Upper lobe of left lung (tissue), 6 donors: Measurements from ENCODE around the gene DMXL1. TPM values are rescaled to one million over a fixed set of nuclear protein-coding genes. Genes with fewer than 3 reads are reported as not detected.

ENCODE experiments used
- ATAC-seq, 2 donors: fragments of 200-7000 bp; cut with Tn5 transposase; one replicate each; pipeline ENCODE4 v1.9.1; 2022; ENCODE audit warnings: mild to moderate bottlenecking in 2 of 2, moderate library complexity in 2 of 2; ENCODE audit not compliant: low FRiP score in 2 of 2
- DNase-seq, 2 donors: peaks; one replicate each; pipeline ENCODE4 v3.0.0-alpha.2; 2019 to 2020
- H3K27ac ChIP-seq, 4 donors: fragments of 200-600 bp; sonication (generic); one replicate each; pipeline ENCODE4 v1.5.1; 2016 to 2019
- H3K27me3 ChIP-seq, 4 donors: fragments of 200-600 bp; sonication (generic); one replicate each; pipeline ENCODE4 v1.5.1; 2017 to 2019
- H3K36me3 ChIP-seq, 4 donors: fragments of 200-600 bp; sonication (generic); one replicate each; pipeline ENCODE4 v1.5.1; 2016 to 2019
- H3K4me1 ChIP-seq, 4 donors: fragments of 200-600 bp; sonication (generic); one replicate each; pipeline ENCODE4 v1.5.1; 2018 to 2019
- H3K4me3 ChIP-seq, 4 donors: fragments of 200-600 bp; sonication (generic); one replicate each; pipeline ENCODE4 v1.5.1; 2017 to 2019; ENCODE audit warnings: mild to moderate bottlenecking in 2 of 4, moderate library complexity in 1 of 4
- H3K9me3 ChIP-seq, 4 donors: fragments of 200-600 bp; sonication (generic); one replicate each; pipeline ENCODE4 v1.5.1; 2018 to 2019
- CTCF ChIP-seq, 6 experiments: fragments of 450-650 bp in 4 of 6; fragments of 200-600 bp in 2 of 6; sonication (generic) in 2 of 6; IDR thresholded peaks; one replicate each; pipeline ENCODE4 v1.5.1; 2016 to 2019; ENCODE audit warnings: antibody characterized with exemption in 6 of 6
- EP300 ChIP-seq, 4 donors: sonication (generic); formaldehyde crosslinking; IDR thresholded peaks; one replicate each; pipeline ENCODE4 v1.5.1; 2017; ENCODE audit warnings: antibody characterized with exemption in 4 of 4, control low read depth in 2 of 4
- POLR2A ChIP-seq, 4 donors: fragments of 450-650 bp; IDR thresholded peaks; one replicate each; pipeline ENCODE4 v1.5.1; 2016 to 2017; ENCODE audit warnings: antibody characterized with exemption in 4 of 4, mild to moderate bottlenecking in 2 of 4
- POLR2AphosphoS5 ChIP-seq, 2 donors: sonication (generic); formaldehyde crosslinking; IDR thresholded peaks; one replicate each; pipeline ENCODE4 v1.5.1; 2017; ENCODE audit warnings: antibody characterized with exemption in 2 of 2
- WGBS, 2 donors: methylation state at CpG; one replicate each; pipeline ENCODE4 v1.1.5; 2017 to 2018; 5-methylcytosine and 5-hydroxymethylcytosine counted together
- total RNA-seq, 6 donors: library from RNA; depleted of rRNA in 4 of 6; stranded (reverse); fragments of >200 nt in 4 of 6; gene quantifications; one replicate each; pipeline versions ENCODE4 v1.1.0 to v1.2.1, GENCODE V29; 2016 to 2021
- donor health status: DM: no; HTN: no; CAD: no; lungs with moderate emphysema.
- donor health status: DM: no; HTN: yes; CAD: no; lungs with severe emphysema.

The DMXL1 gene
- total RNA-seq, 6 donors from 2014 or later: 37.7 to 102 (median 52.9) TPM

GRCh38 chr5:119032656-119033055 lies 38.2 kb upstream of the DMXL1 start:
- no peak for DNase-seq
- H3K27ac ChIP-seq: peak overlapping the region in 1 of 4 donors; percentile 23
- no peaks in the 10 kb centered on the region for H3K27me3 ChIP-seq
- ATAC-seq: peak in 1 of 2 donors; percentile 49
- no peak overlapping the region for H3K4me3 ChIP-seq
- no peaks in the 10 kb centered on the region for H3K4me1 ChIP-seq
- H3K36me3 ChIP-seq: no peaks in the 10 kb centered on the region
- no peaks in the 10 kb centered on the region for H3K9me3 ChIP-seq
- TF ChIP-seq CTCF (IDR thresholded peaks at IDR 0.05) (no peak), POLR2AphosphoS5 (IDR thresholded peaks at IDR 0.05) (no peak), EP300 (IDR thresholded peaks at IDR 0.05) (no peak), POLR2A (IDR thresholded peaks at IDR 0.05) (peak in 1 of 4 donors; percentile 12)
- 80 to 81% methylated on average over 3 of the region's 3 CpGs for WGBS, 2 donors

- Histone ChIP-seq H3K4me3 (no peak overlapping the region), H3K9me3 (no peaks in the 10 kb centered on the region), H3K4me1 (no peaks in the 10 kb centered on the region), H3K27me3 (no peaks in the 10 kb centered on the region), H3K36me3 (no peaks in the 10 kb centered on the region), H3K27ac (no peak overlapping the region)
- DNase-seq: no peak
- TF ChIP-seq POLR2A (IDR thresholded peaks at IDR 0.05) (no peak), POLR2AphosphoS5 (IDR thresholded peaks at IDR 0.05) (no peak), CTCF (IDR thresholded peaks at IDR 0.05) (no peak), EP300 (IDR thresholded peaks at IDR 0.05) (no peak)
- WGBS, 2 donors: 81 to 92% methylated on average over 3 of the region's 3 CpGs
- ATAC-seq: no peak
Observed at GRCh38 chr5:119033135-119033534, 37.8 kb upstream of the DMXL1 start.

- ATAC-seq (no peak), DNase-seq (no peak)
- Histone ChIP-seq H3K4me1 (no peaks in the 10 kb centered on the region), H3K27me3 (no peaks in the 10 kb centered on the region), H3K9me3 (no peaks in the 10 kb centered on the region), H3K36me3 (no peaks in the 10 kb centered on the region), H3K27ac (no peak overlapping the region), H3K4me3 (no peak overlapping the region)
- TF ChIP-seq CTCF (IDR thresholded peaks at IDR 0.05) (no peak), POLR2A (IDR thresholded peaks at IDR 0.05) (no peak), POLR2AphosphoS5 (IDR thresholded peaks at IDR 0.05) (no peak), EP300 (IDR thresholded peaks at IDR 0.05) (no peak)
- 88 to 94% methylated on average over 8 of the region's 8 CpGs for WGBS, 2 donors
Observed at GRCh38 chr5:119036101-119036762, 34.7 kb upstream of the DMXL1 start.

DNA sequence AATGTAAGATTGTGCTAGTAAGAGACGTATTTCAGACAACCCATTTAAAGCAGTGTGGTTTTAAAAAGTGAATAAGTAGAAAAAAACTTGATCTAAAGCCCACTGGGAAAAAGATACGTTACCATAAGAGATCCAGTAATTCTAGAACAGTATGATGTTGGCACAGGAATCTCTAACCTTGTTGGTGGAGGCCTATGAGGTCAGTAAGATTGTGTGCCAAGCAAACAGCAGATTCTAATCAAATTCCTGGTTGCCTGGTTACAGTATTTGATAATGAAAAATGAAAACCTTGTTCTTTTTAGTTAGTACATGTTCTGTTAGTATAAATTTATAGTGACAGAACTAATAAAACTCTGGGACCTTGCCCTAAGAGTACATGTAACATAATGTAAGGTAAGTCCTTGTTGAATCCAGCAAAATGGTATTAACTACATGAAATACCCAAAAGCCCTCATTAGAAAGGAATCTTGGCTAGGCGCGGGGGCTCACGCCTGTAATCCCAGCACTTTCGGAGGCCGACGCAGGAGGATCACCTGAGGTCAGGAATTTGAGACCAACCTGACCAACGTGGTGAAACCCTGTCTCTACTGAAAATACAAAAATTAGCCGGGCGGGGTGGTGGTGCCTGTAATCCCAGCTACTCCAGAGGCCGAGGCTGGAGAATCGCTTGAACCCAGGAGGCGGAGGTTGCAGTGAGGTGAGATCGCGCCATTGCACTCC lies 33.2 kb upstream of the DMXL1 start:
- H3K9me3 ChIP-seq: no peaks in the 10 kb centered on the region
- H3K4me1 ChIP-seq: no peaks in the 10 kb centered on the region
- H3K4me3 ChIP-seq: no peak overlapping the region
- no peak for TF ChIP-seq POLR2A (IDR thresholded peaks at IDR 0.05)
- TF ChIP-seq POLR2AphosphoS5 (IDR thresholded peaks at IDR 0.05): no peak
- no peak for TF ChIP-seq EP300 (IDR thresholded peaks at IDR 0.05)
- TF ChIP-seq CTCF (IDR thresholded peaks at IDR 0.05): no peak
- ATAC-seq (peak in 1 of 2 donors; percentile 32), DNase-seq (no peak)
- no peaks in the 10 kb centered on the region for H3K27me3 ChIP-seq
- no peak overlapping the region for H3K27ac ChIP-seq
- no peaks in the 10 kb centered on the region for H3K36me3 ChIP-seq
- WGBS, 2 donors: 90 to 91% methylated on average over 16 of the region's 16 CpGs
